ENCODE data around the gene CCDC74B.
"Not testable (repeated sequence)": the region's sequence is repeated elsewhere in the genome, so short reads cannot be mapped to it uniquely, and the experiment has no call there.

CCDC74B gene

DNA sequence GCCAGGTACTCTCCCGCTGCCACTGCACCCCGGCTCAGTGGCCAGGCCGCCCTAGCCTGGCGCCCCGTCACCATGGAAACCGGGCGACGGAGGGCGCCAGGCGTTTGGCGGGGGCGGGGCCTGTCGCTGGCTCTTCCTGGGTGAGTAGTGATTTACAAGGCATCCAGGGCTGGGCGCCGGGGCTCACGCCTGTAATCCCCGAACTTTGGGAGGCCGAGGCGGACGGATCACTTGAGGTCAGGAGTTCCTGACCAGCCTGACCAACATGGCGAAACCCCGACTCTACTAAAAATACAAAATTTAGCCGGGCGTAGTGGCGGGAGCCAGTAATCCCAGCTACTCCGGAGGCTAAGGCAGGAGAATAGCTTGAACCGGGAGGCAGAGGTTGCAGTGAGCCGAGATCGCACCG is at the start of gene CCDC74B:
Gene CCDC74B, minus strand, starts transcription at position 107 of the 409 bp plus-strand sequence. CDS start 116 bp downstream, outside the sequence.
- DNase-seq (ENCODE audit: low read depth in 3 of 3, low spot score in 1 of 3): peak in 1 of 3 donors; percentile 24

DNA sequence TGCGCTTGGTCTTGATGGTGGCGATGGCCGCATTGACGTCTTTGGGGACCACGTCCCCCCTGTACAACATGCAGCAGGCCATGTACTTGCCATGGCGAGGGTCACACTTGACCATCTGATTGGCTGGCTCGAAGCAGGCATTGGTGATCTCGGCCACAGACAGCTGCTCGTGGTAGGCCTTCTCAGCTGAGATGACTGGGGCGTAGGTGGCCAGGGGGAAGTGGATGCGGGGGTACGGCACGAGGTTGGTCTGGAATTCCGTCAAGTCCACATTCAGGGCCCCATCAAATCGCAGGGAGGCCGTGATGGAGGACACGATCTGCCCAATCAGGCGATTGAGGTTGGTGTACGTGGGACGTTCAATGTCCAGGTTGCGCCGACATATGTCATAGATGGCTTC is 48.9 kb upstream of the CCDC74B start:
- DNase-seq (ENCODE audit: low read depth in 3 of 3, low spot score in 1 of 3): not testable (repeated sequence)

DNA sequence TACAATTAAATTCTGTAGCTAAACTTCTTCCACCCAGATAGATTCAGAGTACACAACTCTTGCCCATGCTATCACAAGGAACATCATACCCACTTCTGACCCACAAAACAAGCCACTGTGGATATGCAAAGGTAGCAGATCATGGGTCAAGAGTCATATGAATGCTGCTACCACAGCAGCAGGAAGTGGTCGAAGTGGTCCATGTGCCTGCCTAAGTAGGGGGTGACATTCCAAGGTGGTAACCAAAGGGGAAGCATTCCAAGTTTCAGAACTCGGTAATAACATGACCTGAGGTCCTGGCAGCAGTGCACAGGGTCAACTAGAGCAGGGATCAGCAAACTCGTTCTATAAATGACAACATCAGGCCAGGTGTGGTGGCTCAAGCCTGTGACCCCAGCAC is 47.5 kb upstream of the CCDC74B start:
- not testable (repeated sequence) for DNase-seq (ENCODE audit: low read depth in 3 of 3, low spot score in 1 of 3)

DNA sequence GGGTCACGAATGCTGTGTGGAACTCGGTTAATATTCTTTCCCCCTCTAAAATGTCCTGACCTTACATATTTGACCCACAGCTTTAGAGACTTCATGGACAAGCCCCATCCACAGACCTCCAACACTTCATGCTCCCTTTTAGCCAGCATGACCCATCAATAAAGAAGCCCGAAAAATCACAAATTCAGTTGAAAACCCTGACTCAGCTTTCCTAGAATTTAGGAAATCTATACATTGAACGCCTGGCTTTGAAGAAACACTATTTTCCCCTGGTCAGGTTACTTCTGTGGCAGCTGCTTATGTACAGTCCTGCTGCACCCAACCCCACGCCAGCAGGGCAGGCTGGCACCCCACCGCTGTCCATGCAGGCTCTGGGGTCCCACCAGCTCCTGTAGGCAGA is 46.4 kb upstream of the CCDC74B start:
- not testable (repeated sequence) for DNase-seq (ENCODE audit: low read depth in 3 of 3, low spot score in 1 of 3)

DNA sequence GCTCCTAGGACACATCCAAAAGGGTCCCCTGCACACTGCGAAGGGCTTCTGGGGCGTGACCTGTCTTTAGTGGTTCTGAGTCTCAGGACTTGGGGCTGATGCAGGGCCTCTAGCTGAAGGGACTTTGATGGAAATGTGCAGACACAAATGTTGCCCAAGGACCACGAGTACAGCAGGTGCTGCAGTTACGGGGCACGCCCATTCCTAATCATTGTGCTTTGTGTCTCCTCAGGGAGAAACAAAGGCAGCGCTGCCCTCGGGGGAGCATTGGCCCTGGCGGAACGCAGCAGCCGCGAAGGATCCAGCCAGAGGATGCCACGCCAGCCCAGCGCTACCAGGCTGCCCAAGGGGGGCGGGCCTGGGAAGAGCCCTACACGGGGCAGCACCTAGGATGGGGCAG is 45.3 kb upstream of the CCDC74B start:
- no peak for DNase-seq (ENCODE audit: low read depth in 3 of 3, low spot score in 1 of 3)

DNA sequence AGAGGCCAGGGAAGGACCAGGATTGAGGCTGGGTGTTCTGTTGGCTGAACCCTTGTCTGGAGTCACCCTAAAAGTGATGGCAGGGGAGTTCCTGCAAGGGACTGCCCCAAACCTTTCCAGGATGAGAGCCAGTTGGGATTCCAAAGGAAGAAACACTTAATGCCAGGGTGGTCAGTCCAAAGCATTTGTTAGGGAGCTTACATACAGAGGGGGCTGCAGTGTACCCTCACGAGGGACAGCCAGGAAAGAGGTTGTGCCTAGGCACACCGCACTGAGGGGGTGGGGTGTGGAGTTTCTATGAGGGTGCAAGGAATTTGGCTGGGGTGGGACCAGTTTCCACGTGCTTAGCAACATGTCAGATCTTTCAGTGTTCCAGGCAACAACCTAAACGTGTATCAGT is 44.0 kb upstream of the CCDC74B start:
- not testable (repeated sequence) for DNase-seq (ENCODE audit: low read depth in 3 of 3, low spot score in 1 of 3)

DNA sequence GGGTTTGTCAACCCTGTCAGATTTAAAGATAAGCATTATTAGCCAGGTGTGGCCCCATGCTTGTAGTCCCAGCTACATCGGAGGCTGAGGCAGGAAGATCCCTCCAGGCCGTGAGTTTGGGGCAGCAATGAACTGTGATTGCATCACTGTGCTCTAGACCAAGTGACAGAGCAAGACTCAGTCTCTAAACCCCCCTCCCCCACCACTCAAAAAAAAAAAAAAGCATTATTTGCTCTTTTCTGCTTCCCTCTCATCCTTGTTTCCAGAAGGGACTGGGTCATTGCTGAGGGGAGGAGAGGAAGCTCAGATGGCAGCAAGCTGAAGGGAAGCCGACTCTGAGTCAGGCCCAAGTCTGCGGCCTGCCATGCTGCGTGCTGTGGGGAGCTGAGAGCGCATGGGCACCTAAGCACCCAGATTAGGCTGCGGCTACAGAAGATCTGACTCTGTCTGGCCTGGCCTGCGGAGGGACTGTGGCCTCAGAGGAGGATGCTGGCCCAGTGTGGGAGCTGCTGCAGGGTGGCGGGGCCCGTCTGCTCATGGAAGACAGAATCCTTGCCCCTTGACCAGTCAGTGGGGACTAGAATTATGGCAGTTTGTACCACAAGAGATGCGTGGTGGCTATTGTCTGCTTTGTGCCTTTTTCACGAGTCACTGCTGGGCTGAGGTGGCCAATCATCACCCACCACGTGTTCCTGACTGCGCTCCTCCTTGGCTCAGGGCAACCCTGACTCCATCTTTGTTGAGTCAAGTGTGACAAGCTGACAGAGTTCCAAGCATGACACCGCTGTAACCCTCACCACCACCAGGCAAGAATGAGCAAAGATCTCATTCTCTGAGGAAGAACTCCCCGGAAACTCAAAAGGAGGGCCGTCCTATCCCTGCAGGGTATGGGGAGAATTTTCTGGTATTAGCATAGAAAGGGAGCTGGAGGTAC is 43.2 kb upstream of the CCDC74B start:
- not testable (repeated sequence) for DNase-seq (ENCODE audit: low read depth in 3 of 3, low spot score in 1 of 3)

DNA sequence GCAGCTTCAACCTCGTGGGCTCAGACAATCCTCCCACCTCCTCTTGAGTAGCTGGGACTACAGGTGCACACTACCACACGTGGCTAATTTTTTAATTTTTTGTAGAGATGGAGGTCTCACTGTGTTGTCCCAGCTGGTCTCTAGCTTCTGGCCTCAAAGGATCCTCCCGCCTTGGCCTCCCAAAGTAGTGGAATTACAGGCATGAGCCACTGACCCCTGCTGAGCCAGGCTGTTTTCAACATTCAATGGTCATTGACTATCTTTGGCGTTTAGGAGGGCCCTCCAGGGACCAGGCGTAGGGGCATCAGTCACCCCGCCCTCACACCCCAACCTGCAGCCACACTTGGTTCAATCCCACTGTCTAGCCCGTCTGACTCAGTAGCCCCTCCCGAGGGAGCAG is 42.4 kb upstream of the CCDC74B start:
- no peak for DNase-seq (ENCODE audit: low read depth in 3 of 3, low spot score in 1 of 3)

DNA sequence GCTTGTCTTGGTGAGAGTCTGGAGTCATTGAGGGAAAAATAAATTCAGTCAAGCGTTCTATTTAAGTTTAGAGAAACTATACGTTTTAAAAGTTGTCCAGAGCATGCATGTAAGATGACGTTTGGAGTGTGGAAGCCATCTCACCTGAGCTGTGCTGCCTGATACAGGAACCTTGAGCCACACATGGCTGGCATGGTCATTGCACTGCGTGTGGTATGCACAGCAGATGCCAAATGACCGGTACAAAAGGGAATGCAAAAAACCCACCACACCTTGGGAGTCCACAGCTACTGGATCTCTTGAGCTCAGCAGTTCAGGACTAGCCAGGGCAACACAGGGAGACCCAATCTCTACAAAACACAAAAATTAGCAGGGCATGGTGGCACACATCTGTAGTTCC is 41.5 kb upstream of the CCDC74B start:
- DNase-seq (ENCODE audit: low read depth in 3 of 3, low spot score in 1 of 3): no peak

DNA sequence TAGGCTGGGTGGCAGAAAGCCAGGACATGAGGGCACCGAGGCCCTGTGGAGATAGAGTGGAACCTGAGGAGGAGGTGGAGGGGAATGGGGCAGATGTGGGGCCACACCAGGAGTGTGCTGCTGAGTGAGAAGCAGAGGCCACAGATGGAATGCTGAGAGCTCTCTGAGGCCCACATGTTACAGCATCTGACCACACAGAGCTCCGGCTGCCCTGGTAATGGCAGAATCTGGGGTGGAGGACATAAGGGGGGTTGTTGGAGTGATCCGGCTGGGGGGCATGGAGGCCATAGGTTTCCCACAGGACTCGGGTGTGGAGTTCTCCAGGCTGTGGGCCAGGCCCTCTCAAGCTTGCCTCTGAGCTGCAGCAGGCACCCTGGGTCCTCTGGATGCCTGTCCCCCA is 41.0 kb upstream of the CCDC74B start:
- no peak for DNase-seq (ENCODE audit: low read depth in 3 of 3, low spot score in 1 of 3)

DNA sequence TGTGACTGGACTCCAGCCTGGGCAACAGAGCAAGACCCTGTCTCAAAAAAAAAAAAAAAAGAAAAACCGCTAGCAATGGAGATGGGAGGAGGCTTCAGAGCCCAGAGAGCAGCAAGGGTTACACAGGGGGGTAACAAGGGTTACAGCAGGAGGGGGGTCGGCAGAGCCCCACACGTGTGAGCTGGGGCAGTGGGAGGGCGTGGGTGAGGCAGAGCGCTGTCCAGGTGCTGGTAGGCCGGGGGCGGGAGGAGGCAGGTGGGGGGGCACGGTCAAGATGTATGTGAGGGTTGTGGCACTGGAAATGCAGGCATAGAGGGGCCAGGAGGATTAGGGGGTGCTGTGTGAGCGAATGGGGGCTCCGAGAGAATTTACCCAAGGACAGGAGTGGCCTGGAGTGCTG is 40.5 kb upstream of the CCDC74B start:
- DNase-seq (ENCODE audit: low read depth in 3 of 3, low spot score in 1 of 3): no peak

DNA sequence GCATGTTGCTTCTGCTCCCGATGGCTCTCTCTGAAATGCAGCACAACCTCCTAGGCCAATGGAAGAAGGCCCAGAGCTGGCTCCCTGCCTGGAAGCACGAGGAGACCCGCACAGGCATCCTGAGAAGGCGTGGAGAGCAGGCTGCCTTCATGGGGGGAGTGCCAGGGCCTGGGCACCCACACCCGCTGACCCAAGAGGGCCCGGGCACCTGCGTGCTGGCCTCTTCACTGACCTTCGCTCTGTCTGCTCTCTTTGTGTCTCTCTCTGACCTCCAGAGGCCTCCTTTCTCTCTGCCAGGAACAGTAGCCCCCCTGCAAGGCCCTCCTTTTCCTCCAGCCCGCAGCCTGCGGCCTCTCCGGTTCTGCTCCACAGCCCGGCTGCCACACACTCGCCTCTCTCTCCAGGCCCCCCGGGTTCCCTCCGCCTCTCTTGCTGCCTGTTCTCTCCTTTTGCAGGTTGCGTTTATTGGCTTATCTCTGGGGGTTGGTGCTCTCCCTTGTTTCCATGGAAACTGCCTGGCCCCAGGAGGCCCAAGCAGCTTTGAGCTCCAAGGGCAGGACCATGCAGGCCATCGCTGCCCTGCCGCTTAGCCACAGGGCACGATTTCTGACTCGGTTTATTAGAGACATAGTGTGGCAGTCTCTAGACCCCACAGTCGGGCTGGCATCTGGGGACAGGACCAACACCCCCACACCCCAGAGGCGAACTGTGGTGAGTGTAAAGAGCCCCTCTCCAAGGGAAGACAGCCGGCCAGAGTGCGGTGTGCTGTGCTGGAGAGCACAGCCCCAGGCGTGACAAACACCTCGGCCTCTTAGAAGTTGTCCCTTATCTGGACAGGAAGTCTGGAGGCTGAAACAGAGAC is 38.8 kb upstream of the CCDC74B start:
- no peak for DNase-seq (ENCODE audit: low read depth in 3 of 3, low spot score in 1 of 3)

DNA sequence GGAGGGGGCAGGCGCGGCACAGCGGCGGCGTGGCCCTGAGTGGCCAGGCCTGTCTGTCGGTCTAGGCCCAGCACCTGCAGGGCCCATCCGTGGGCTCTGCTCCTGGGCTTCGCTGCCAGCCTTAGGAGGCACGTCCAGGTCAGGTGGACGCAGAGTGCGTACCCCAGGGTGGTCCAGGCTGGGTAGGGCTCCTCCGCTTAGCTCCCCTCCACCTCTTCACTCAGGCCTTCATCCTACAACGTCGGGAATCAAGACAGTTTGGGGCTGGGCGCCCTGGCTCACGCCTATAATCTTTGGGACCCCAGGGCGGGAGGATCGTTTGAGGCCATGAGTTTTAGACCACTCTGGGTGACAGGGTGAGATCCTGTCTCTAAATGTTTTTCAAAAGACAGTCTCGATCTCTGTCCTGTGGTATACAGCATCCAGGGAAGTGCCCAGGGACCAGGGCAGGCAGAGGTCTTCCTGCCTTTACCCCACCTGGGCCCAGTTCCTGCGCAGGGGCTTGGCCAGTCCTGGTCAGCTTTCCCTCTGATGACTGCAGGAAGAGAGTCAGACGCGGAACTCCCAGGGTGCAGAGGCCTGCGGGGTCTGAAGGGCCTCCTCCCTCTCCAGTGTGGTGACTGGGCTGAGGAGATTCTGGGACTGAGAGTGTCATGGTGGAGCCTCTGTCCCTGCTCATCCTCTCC is 38.1 kb upstream of the CCDC74B start:
- DNase-seq (ENCODE audit: low read depth in 3 of 3, low spot score in 1 of 3): not testable (repeated sequence)

DNA sequence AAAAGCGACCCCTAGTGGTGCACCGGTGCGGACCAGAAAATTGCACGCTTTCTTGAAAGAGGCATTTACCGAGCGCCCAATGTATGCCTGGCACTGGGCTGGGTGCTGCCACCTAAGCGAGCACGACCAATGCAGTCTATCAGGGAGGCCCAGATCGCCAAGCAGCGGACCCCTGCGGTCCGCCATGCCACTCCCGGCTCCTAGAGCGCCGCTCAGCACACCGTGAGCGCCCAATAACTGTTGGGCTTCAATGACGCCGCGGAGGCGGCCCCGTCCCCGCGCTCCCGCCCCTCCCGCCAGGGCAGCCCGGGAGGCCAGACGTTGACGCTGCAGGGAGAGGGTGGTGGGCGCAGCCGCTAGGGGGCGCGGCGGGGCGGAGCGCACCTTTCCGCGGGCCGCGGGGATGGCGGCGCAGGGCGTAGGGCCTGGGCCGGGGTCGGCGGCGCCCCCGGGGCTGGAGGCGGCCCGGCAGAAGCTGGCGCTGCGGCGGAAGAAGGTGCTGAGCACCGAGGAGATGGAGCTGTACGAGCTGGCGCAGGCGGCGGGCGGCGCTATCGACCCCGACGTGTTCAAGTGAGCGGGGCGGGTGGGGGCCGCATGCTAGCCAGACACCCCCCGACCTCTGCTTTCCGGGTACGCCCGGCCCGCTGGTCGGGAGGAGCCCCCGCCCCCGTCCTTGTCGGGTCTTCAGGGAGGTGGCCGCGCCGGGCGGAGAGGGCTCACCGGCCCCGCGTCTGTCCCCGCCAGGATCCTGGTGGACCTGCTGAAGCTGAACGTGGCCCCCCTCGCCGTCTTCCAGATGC is 37.2 kb upstream of the CCDC74B start, which contains the start of gene MZT2B:
Gene MZT2B, plus strand, starts transcription at position 383 of the 803 bp plus-strand sequence. Its CDS starts 21 bp downstream, at position 404.
- DNase-seq (ENCODE audit: low read depth in 3 of 3, low spot score in 1 of 3): peak; percentile 71 to 86 (median 82)

DNA sequence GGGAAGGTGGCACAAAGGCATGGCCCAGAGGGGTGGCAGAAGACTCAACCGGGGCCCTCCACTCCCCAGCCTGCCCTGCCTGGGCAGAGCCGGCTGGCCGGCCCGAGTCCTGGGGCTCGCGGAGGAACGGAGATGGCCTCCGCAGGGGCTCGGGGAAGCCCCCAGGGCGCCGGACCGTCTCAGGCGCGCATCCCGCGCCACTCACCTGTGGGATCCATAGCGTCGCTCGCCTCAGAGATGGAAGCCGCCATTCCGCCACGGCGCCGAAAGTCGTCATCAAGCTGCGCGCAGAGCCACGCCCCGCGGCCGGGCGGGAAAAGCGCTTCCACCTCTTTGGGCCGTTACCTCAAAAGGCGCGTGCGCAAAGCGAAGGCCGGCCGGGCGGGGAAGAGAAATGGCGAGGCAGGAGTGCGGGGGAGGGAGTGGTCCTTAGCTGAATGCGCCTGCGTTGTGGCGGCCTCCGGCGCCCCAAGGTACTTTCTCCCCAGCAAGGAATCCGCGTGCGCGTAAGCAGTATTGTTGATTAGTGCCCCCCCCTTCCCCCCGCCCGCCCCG is 36.5 kb upstream of the CCDC74B start, which contains the start of gene SMPD4:
Gene SMPD4, minus strand, starts transcription at position 278 of the 555 bp plus-strand sequence. CDS start 5,010 bp downstream, outside the sequence.
- peak; percentile 94 to 97 (median 95) for DNase-seq (ENCODE audit: low read depth in 3 of 3, low spot score in 1 of 3)

DNA sequence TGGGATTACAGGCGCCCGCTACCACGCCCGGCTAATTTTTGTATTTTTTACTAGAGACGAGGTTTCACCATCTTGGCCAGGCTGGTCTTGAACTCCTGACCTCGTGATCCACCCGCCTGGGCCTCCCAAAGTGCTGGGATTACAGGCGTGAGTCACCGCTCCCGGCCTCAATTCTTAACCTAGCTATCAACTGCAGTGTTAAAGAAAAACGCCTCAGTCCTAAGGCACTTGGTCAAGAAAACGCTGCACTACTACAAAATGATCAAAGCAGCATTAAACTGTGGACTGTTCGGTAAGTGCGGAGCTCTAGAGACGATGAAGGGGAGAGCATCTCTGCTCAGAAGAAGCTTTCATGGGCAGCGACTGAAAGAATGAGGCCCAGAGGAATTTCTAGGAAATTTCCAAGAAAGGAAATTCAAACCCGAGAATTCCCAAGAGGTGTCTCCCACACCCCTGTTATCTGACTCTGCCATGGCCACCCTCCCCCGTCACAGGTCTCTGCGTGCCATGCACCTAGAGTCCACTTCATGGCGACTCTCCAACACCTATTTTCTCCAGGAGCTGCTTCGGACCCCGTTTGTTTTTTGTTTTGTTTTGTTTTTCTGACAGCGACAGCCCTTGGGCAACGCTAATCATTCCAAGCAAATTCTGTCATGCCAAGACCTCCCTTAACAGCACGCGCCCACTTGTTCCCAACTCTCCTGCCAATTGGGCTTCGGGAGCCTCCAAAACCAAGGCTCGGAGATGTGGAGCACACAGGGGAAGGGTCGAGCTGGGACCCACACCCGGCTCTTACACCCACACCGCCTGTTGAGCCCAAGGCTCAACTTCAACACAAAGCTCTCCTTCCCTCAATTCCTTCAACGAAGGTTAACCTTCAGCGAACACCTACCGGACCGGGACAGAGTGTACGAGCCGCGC is 35.8 kb upstream of the CCDC74B start:
- DNase-seq (ENCODE audit: low read depth in 3 of 3, low spot score in 1 of 3): not testable (repeated sequence)

DNA sequence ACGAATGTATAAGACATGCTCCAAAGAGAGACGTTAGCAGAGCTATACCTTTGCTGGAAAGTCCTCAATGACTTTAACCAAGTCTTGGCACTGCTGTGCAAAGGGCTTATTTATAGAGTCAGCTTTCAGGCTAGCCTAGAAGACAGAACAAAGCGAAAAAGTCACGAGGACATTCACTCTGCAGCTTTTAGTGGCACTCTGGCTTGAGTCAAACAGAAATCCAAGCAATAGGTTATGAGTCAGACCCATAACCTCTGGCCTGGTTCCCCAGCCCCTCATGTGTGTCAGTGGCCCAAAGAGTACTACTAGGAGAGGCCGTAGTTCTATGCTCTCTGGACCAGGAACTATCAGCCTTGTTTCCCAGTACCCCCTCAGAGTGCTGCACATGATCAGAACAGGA is 30.0 kb upstream of the CCDC74B start:
- not testable (repeated sequence) for DNase-seq (ENCODE audit: low read depth in 3 of 3, low spot score in 1 of 3)

DNA sequence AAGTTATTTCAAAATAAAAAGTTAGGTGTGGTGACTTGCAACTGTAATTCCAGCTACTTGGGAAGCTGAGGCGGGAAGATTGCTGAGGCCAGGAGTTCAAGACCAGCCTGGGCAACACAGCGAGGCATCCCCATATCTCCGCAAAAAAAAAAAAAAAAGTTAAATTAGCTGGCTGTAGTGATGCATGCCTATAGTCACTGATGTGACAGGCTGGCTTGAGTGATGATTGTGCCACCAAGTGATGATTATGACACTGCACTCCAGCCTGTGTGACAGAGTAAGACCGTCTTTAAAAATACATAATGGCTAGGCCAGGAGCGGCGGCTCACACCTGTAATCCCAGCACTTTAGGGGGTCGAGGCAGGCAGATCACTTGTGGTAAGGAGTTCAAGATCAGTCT is 25.0 kb upstream of the CCDC74B start:
- DNase-seq (ENCODE audit: low read depth in 3 of 3, low spot score in 1 of 3): no peak

DNA sequence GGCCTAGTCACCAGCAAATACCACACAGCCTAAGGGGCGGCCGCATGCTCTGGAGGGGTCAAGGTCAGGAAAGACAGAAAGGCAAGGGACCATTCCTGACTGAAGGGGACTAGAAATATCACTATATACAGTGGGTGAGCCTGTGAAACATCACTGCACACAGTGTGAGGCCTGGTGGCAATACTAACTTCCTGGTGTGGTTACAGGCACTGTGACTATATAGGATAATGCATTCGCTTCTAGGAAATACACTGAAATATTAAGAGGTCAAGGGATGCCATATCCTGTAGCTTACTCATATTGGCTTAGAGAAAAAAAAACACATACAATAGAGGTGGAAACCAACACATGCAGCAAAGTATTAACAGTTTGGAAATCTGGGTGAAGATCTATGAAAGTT is 24.3 kb upstream of the CCDC74B start:
- not testable (repeated sequence) for DNase-seq (ENCODE audit: low read depth in 3 of 3, low spot score in 1 of 3)

Measured in stimulated activated CD4-positive, alpha-beta T cell treated with anti-CD3 and anti-CD28 coated beads, TNF-alpha, amount 100 ng/mL, for 1 hour (primary cell).